Choroid plexus epithelial cell (primary cell): ENCODE data around the gene PRDM2.

ENCODE experiments used
- DNase-seq: peaks from one replicate; pipeline ENCODE4 v3.0.0-alpha.2; 2010; ENCODE audit warnings: low read depth
- H3K4me3 ChIP-seq: 2 replicates; pipeline ENCODE4 v1.5.1; 2011; ENCODE audit warnings: low read depth, mild to moderate bottlenecking, control low read depth, low read length, moderate library complexity
- TF ChIP-seq, protein P1 (sequence below): conservative IDR thresholded peaks from 2 replicates; pipeline ENCODE4 v1.5.1; 2011; ENCODE audit warnings: low read depth, mild to moderate bottlenecking, control low read depth, inconsistent platforms, low read length, moderate library complexity

Gene PRDM2

GRCh38 chr1:13794231-13795187, 94.5 kb downstream of the PRDM2 start:
- TF ChIP-seq, protein P1, sequence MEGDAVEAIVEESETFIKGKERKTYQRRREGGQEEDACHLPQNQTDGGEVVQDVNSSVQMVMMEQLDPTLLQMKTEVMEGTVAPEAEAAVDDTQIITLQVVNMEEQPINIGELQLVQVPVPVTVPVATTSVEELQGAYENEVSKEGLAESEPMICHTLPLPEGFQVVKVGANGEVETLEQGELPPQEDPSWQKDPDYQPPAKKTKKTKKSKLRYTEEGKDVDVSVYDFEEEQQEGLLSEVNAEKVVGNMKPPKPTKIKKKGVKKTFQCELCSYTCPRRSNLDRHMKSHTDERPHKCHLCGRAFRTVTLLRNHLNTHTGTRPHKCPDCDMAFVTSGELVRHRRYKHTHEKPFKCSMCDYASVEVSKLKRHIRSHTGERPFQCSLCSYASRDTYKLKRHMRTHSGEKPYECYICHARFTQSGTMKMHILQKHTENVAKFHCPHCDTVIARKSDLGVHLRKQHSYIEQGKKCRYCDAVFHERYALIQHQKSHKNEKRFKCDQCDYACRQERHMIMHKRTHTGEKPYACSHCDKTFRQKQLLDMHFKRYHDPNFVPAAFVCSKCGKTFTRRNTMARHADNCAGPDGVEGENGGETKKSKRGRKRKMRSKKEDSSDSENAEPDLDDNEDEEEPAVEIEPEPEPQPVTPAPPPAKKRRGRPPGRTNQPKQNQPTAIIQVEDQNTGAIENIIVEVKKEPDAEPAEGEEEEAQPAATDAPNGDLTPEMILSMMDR, result no peak
- no peak overlapping the region for H3K4me3 ChIP-seq
- no peak for DNase-seq

DNA sequence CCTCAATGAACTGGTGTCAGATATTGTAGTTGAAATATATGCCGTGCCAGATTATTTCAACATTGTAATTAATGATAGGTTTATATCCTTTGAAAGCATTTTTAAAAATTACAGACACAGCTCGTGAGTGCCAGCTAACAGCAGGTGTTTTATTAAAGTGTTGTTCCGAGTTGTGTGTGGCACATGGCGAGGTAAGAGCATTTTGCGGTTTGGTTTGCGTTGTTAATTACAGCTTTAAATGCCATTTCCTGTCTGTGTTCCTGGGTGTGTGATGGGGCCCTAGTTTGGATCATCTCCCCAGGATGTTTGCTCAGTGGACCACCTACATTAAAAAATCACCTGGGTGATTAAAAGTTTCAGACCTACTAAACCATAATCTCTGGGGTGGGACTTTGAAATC, 97.4 kb downstream of the PRDM2 start:
- TF ChIP-seq, protein P1, result no peak
- no peak overlapping the region for H3K4me3 ChIP-seq
- no peak for DNase-seq

GRCh38 chr1:13798120-13798519, 98.1 kb downstream of the PRDM2 start:
- DNase-seq, result no peak
- H3K4me3 ChIP-seq, result no peak overlapping the region
- TF ChIP-seq, protein P1, result no peak

DNA sequence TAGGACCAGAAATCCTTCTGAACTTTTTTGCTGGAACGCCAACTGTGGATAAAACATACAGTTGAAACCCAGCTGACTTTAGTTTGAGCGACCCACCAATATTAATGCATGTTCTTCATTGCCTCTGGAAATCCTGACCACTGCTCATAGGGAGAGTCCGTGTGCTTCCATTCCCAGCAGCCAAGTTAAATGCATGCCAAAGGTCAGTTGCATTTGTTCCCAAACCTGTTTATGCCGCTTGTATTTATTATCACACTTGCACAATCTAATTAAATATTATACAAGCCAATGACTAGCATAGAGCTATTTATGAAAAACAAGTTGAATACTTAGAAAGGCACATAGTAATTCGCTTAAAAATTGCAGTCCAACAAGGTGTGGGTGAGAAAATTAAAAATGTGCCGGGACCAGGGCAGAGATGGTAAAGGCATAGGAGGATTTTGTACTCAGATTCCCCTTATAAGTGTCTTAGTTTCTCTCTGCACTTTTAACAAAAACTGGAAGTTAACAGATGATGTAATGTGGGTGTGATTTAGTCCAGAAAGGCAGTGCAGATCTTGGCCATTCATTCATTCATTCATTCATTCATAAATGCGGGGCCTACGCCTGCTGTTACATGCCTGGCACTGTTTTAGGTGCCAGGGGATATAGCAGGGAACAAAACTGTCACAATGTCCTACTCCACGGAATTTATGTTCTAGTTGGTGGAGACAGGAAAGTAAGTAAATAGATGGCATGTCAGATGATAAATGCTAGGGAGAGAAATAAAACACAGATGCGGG, 99.7 kb downstream of the PRDM2 start:
- no peak overlapping the region for H3K4me3 ChIP-seq
- TF ChIP-seq, protein P1, result no peak
- DNase-seq, result no peak

- H3K4me3 ChIP-seq, result no peak overlapping the region
- DNase-seq, result no peak
- TF ChIP-seq, protein P1, result no peak
Observed at GRCh38 chr1:13801232-13801631, 101.2 kb downstream of the PRDM2 start.

DNA sequence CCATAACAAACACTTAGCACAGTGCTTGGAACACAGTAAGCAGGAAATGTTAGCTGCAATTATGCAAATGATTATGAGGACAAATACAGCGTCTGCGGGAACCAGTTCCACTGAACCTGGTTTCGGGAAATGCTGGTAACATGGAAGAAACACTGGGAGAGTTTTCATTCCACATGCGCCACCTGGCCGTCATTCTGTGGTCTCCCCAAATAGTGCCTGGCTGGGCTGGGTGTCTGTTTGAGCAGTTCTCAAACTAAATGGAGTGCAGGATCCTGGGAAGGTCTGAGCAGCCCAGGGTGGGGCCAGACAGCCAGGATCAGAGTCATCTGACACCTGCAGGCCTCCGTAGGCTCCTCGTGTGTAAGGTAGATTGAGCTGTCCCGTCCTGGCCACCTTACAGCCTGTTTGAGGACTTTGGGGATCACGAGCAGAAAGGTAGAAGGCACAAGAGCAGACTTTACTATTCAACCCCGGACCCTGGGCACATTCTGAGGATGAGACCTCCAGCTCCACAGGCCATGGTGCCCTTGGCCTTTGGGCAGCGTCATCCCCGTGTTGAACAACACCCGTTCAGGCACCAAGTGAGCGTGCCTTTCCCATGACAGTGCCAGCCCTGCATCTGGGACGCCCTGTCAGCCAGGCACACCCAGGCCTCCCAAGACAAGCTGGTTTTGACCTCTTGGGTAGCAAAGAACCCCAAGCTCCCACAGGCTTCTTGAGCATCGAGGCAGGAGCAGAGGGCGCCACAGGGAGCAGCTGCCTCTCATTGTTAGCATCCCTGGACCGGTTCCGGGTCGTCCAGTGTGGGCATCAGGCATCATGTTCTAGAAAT, 101.9 kb downstream of the PRDM2 start:
- H3K4me3 ChIP-seq, result no peak overlapping the region
- no peak for DNase-seq
- TF ChIP-seq, protein P1, result no peak
